ENCODE data around the gene BRPF3.

BRPF3 gene

DNA sequence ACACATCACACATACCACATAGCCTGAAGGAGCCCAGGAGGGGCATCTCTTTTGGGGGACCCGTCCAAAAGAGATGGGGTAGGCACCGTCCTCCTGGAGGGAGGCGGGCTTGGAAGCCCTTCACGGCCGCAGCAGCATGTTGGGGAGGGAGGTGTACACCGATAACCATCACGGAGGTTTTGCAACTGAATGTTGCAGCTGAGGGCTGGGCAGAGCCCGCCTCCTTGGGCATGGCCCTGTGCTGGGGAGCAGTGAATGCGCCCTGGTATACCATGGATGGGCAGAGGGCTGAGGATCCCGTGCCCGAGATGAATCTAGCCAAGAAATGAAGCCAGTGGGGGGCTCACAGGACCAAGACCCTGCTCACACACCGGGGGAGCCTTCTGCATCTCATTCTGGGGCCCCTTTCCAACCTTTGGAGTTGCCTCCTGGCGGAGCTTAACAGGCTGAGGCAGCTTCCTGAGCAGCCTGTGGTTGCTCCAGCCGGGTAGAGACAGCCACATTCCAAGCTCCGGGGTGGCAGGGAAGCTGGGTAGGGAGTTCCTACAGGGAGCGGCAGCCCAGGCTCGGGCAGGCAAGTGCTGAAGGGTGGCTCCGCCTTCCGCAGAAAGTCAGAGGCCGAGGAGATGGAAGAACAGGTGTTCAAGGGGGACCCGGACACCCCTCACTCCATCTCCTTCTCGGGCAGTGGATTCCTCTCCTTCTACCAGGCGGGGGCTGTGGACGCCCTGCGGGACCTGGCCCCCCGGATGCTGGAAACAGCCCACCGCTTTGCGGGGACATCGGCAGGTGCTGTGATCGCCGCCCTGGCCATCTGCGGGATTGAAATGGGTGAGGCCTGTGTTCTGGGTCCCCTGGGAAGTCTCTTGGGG is 73.5 kb downstream of the BRPF3 start, which contains the start of gene PNPLA1:
PNPLA1 (plus strand) TSS at position 227 of the 872 bp plus-strand sequence; CDS start at position 627, 400 bp downstream.
- DNase-seq (ENCODE audit: low spot score), result peak; percentile 67

DNA sequence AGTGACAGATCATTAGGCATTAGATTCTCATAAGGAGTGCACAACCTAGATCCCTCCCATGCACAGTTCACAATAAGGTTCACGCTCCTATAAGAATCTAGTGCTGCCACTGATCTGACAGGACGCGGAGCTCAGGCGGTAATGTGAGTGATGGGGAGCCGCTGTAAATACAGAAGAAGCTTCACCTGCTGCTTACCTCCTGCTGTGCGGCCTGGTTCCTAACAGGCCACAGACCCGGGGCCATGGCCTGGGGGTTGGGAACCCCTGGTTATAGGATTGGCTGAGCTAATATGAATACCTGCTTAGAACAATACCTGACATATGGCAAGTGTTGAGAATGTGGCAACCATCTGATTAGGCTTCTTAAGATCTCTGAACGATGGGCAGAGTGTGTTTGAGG is 75.7 kb downstream of the BRPF3 start:
- no peak for DNase-seq (ENCODE audit: low spot score)

DNA sequence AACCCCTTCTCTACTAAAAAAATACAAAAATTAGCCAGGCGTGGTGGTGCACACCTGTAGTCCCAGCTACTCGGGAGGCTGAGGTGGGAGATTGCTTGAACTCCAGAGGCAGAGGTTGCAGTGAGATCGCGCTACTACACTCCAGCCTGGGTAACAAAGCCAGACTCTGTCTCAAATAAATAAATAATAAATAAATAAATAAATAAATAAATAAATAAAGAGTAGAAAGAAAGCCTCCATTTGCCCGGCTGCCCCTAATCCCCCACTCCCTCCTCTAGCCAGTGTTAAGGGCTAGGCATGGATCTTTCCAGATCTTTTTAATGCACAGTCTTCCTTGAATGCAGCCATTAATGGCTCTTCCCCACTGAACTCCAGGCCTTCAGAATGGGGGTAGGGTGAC is 76.5 kb downstream of the BRPF3 start:
- DNase-seq (ENCODE audit: low spot score), result no peak

DNA sequence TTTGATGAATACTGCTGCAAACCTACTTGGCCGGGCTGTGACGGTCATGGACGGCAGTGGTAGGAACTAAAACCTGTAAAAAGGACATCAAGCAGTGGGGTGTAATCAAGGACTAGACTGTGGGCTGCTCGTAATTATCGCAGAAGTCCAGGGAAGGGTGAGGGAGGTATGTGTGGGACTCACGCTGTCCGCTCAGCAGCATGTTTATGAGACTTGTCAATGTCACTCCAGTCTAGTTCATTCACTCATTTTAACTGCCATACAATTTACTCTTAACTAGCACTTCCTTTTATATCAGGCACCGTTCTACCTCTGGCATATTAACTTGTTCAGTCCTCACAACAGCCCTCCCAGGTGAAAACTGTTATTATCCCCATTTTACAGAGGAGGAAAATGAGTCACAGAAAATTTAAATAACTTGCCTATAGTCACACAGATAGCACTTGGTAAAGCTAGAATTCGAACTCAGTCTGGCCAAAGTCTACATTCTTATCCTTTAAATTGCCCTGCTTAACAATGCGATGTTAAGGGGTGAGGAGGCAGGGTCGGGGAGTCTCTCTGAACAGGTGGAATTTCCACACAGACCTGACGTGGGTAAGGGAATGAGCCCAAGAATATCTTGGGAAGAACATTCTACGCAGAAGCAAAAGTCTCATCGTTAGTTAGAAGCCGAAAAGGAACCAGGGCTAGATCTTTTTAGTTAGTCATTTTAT is 77.4 kb downstream of the BRPF3 start:
- no peak for DNase-seq (ENCODE audit: low spot score)

DNA sequence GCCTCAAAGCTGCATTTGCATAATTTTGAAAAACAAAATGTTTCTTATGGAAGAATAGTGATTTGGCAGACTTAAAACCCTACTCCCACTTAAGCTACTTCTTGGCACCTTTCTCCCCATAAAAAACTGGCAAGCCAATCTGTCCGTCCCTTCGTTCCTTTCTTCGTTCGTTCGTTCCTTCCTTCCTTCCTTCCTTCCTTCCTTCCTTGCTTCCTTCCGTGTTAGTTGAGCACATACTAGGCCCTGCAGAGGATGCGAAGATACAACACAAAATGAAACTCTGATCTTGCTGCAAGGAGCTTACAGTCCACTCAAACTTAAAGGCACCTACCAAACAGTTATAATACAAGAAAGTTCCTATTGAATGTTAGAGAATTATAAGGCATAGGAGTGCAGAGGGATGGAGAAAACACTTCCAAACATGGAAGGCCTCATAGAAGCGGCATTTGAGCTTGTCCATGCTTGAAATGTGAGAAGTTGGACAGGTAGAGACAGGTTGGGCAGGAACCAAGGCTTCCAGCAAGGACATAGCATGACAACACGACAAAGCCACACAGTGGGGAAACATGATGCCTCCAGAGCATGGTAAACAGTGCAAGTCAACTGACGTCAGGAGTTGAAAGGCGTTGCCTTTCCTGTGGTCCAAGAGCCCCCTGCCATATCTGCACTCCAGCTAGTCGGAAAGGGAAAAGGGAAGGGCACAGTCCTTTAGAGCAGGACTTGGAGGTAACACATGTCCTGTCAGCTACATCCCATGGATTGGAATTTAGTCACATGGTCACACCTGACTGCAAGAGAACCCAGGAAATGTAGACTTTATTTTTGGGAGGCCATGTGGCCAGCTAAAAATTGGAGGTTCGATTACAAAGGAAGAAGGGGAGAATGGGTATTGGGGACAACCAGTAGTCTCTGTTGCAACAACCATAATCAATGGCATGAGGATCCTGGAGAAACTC is 80.3 kb downstream of the BRPF3 start:
- DNase-seq (ENCODE audit: low spot score), result no peak

GRCh38 chr6:36277946-36278470 is 81.5 kb downstream of the BRPF3 start:
- no peak for DNase-seq (ENCODE audit: low spot score)

DNA sequence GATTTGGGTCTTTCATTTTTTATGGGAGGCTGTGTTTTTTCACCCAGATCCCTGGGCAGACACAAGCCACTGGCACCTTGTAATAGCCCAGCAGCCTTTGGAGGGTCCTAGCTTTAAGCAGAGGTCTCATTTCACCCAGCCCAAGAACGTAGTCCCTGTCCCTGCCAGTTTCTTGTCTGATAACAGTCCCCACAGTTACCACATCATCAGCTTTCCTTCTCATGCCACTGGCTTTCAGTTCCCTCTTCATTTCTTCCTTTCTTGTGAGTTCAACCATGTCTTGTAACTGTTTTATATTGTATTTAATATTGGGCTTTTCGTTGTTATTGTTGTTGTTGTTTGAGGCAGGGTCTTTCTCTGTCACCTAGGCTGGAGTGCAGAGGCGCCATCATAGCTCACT is 83.9 kb downstream of the BRPF3 start:
- no peak for DNase-seq (ENCODE audit: low spot score)

DNA sequence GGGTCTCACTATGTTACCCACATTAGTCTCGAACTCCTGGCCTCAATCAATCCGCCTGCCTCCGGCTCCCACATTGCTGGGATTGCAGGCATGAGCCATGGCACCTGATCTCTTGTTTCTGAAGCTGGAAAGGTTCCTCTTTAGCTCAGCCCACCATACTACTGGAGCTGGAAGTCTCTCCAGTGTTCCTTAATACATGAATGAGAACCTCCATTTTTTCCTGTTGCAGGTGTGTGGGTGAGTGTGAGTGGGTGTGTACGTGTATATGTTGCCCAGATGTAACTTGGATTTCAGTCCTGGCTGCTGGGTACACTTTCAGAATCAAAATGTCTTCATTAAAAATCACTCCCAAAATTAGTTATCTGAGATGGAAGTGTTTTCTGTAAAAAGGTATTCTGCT is 84.4 kb downstream of the BRPF3 start:
- DNase-seq (ENCODE audit: low spot score), result no peak
